A673 (cell line): Measurements from ENCODE around the gene BTN3A1. TPM values are rescaled to one million over a fixed set of nuclear protein-coding genes. Genes with fewer than 3 reads are reported as not detected.
"Not testable (repeated sequence)": the region's sequence is repeated elsewhere in the genome, so short reads cannot be mapped to it uniquely, and the experiment has no call there.

Source experiments
- BruUV-seq: library from RNA; stranded (reverse); fragments of 400-500 nt; replicated peaks from 2 replicates; lab custom pipeline; 2021; lab: Mats Ljungman, UMichigan
- CTCF ChIA-PET: fragments of 300-600 bp; sonication (Branson Sonifier 250); formaldehyde crosslinking; loops from one replicate; lab custom pipeline; 2022; ENCODE audit warnings: antibody characterized with exemption; lab: Charles Lee
- POLR2A ChIA-PET: fragments of 300-600 bp; sonication (Branson Sonifier 250); formaldehyde crosslinking; loops from one replicate; lab custom pipeline; 2022; ENCODE audit warnings: antibody characterized with exemption; ENCODE audit not compliant: low non-redundant PET; lab: Charles Lee
- DNase-seq: peaks from one replicate; pipeline ENCODE4 v3.0.0-alpha.2; 2015; ENCODE audit warnings: low spot score
- H3K27ac ChIP-seq: fragments of 200-600 bp; sonication (generic); 2 replicates; pipeline ENCODE4 v1.5.1; 2016; ENCODE audit warnings: mixed run types, low read depth, mild to moderate bottlenecking, mixed read lengths, antibody characterized with exemption, low read length; ENCODE audit not compliant: poor library complexity, severe bottlenecking
- H3K27me3 ChIP-seq: fragments of 200-600 bp; sonication (generic); replicated peaks from 2 replicates; pipeline ENCODE4 v1.6.1; 2017; ENCODE audit warnings: mixed run types, low read depth, mild to moderate bottlenecking, mixed read lengths, antibody characterized with exemption, low read length; ENCODE audit not compliant: insufficient read depth, poor library complexity
- H3K36me3 ChIP-seq: fragments of 200-600 bp; sonication (generic); 2 replicates; pipeline ENCODE4 v1.6.1; 2016; ENCODE audit warnings: mixed run types, mild to moderate bottlenecking, mixed read lengths, antibody characterized with exemption, low read length; ENCODE audit not compliant: insufficient read depth, poor library complexity, severe bottlenecking
- H3K4me1 ChIP-seq: fragments of 200-600 bp; sonication (generic); 2 replicates; pipeline ENCODE4 v1.6.1; 2017; ENCODE audit warnings: mixed run types, mild to moderate bottlenecking, mixed read lengths, antibody characterized with exemption, low read length; ENCODE audit not compliant: insufficient read depth, poor library complexity, severe bottlenecking
- H3K4me3 ChIP-seq: fragments of 200-600 bp; sonication (generic); 2 replicates; pipeline ENCODE4 v1.5.1; 2016; ENCODE audit warnings: low read depth, mixed run types, mild to moderate bottlenecking, mixed read lengths, low read length; ENCODE audit not compliant: poor library complexity, severe bottlenecking
- H3K9me3 ChIP-seq: fragments of 200-600 bp; sonication (generic); 2 replicates; pipeline ENCODE4 v1.6.1; 2016; ENCODE audit warnings: mixed run types, low read depth, mild to moderate bottlenecking, mixed read lengths, antibody characterized with exemption, low read length; ENCODE audit not compliant: poor library complexity, severe bottlenecking
- CTCF ChIP-seq: fragments of 300-800, 200-600 bp; sonication (generic); conservative IDR thresholded peaks from 2 replicates; pipeline ENCODE4 v1.5.1; 2017; ENCODE audit warnings: low read depth, mild to moderate bottlenecking, antibody characterized with exemption, low read length, moderate library complexity, mixed read lengths
- EZH2 ChIP-seq: fragments of 200-600 bp; sonication (generic); IDR thresholded peaks from 2 replicates; pipeline ENCODE4 v1.6.1; 2017; ENCODE audit warnings: borderline replicate concordance, low read depth, mild to moderate bottlenecking, mixed read lengths, antibody characterized with exemption, low read length; ENCODE audit not compliant: poor library complexity, severe bottlenecking
- intact Hi-C: fragments of 100-400 bp; cut with micrococcal nuclease; formaldehyde crosslinking; loops from one replicate; pipeline ENCODE4 v1.10.0; 2022; ENCODE audit not compliant: unreplicated experiment
- total RNA-seq: library from RNA; stranded (reverse); gene quantifications from 2 replicates; pipeline ENCODE4 v1.2.3, GENCODE V29; 2021

Gene BTN3A1
- total RNA-seq, 1 experiment from 2014 or later = 14.8 TPM

DNA sequence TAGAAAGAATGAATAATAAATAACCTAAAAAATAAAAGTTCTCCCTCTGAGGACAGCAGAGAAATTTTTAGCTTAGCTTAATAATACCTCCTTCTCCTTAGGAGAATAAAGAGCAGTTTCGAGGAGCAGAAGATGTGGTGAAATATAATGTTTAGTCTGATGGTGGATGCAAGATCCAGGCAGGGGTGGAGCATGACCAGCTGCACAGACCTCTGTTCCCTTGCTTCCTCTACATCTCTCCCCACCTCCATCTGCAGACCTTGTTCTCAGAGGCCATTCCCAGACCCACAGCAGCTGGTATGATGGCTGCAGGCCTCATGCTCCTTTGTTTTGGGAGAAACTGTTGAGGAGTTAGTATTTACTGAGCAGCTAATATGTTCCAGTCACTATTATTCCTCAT, 35.6 kb upstream of the BTN3A1 start:
- Histone ChIP-seq H3K4me3 (peak overlapping the region; percentile 52), H3K4me1 (peaks cover 5% of the 10 kb centered on the region), H3K36me3 (no peaks in the 10 kb centered on the region), H3K9me3 (no peaks in the 10 kb centered on the region), H3K27ac (no peak overlapping the region), H3K27me3 (no peaks in the 10 kb centered on the region)
- DNase-seq = no peak
- BruUV-seq = no TSS peak
- ChIA-PET POLR2A (no interaction called here), CTCF (no interaction called here)
- TF ChIP-seq EZH2 (no peak), CTCF (no peak)
- intact Hi-C loops = no loop called here

DNA sequence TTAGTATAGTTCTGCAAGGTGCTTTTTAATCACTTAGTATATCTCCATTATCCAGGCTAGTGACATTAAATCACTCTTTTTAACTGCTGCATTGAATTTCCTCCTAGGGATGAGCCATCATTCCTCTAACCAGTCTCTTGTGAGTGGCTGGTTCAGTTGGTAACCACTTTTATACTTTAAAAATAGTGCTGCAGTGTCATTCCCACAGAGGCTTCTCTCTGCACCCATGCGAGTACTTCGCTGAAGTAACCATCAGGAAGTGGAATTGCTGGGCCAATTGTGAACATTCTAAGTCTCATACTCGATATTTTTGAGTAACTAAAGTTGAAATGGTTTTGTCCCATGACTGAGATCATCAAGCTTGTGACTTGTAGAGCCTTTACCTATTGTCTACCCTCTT, 35.0 kb upstream of the BTN3A1 start:
- TF ChIP-seq EZH2 (no peak), CTCF (no peak)
- ChIA-PET CTCF (no interaction called here), POLR2A (no interaction called here)
- intact Hi-C loops = no loop called here
- no peaks in the 10 kb centered on the region for H3K36me3 ChIP-seq
- H3K27ac ChIP-seq = no peak overlapping the region
- peaks cover 5% of the 10 kb centered on the region for H3K4me1 ChIP-seq
- no TSS peak for BruUV-seq
- no peaks in the 10 kb centered on the region for H3K27me3 ChIP-seq
- no peak for DNase-seq
- H3K4me3 ChIP-seq = no peak overlapping the region
- no peaks in the 10 kb centered on the region for H3K9me3 ChIP-seq

DNA sequence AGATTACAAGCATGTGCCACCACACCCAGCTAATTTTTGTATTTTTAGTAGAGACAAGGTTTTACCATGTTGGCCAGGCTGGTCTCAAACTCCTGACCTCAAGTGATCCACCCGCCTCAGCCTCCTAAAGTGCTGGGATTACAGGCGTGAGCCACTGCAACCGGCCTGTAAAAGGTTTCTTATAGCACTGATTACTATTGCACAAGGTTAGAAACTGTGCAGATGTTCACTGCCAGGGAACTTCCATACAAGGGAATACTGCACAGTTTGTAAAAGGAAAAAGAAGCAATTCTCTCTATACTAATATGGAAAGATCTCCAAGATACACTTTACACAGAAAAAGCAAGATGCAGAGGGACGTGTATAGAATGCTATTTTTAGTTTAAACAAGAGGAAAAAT, 30.3 kb upstream of the BTN3A1 start:
- H3K36me3 ChIP-seq, H3K4me1 ChIP-seq, H3K27ac ChIP-seq, DNase-seq, H3K9me3 ChIP-seq, H3K27me3 ChIP-seq, H3K4me3 ChIP-seq, BruUV-seq, CTCF ChIA-PET, intact Hi-C loops: not testable (repeated sequence)
- POLR2A ChIA-PET = interaction anchor here (0.7 kb wide), 1 partner anchor 120 kb away, joined by 4 read pairs; no protein-coding TSS in a partner anchor
